Thyroid gland (tissue), 4 donors: ENCODE measurements around the gene DNAL4. TPM values are rescaled to one million over a fixed set of nuclear protein-coding genes. Genes with fewer than 3 reads are reported as not detected.

ENCODE experiments used
- DNase-seq, 2 donors: peaks; one replicate each; pipeline ENCODE4 v3.0.0-alpha.2; 2019
- H3K27ac ChIP-seq, 3 donors: fragments of 200-600 bp; sonication (generic); 1 replicate in 2 of 3; 2 replicates in 1 of 3; pipeline ENCODE4 v1.5.1; 2016 to 2019; ENCODE audit warnings: mild to moderate bottlenecking in 1 of 3, moderate library complexity in 1 of 3
- H3K27me3 ChIP-seq: fragments of 200-600 bp; sonication (generic); one replicate; pipeline ENCODE4 v1.5.1; 2019
- H3K36me3 ChIP-seq, 2 donors: fragments of 200-600 bp; sonication (generic); one replicate each; pipeline ENCODE4 v1.5.1; 2016 to 2019
- H3K4me1 ChIP-seq, 2 donors: fragments of 200-600 bp; sonication (generic); one replicate each; pipeline ENCODE4 v1.5.1; 2017 to 2019
- H3K4me3 ChIP-seq, 3 donors: fragments of 200-600 bp; sonication (generic); replicated peaks in 1 of 3; 1 replicate in 2 of 3; 2 replicates in 1 of 3; pipeline ENCODE4 v1.5.1; 2016; ENCODE audit warnings: mild to moderate bottlenecking in 1 of 3
- H3K9me3 ChIP-seq: fragments of 200-600 bp; sonication (generic); one replicate; pipeline ENCODE4 v1.5.1; 2017
- CTCF ChIP-seq, 6 experiments: fragments of 200-600 bp in 3 of 6; fragments of 450-650 bp in 3 of 6; sonication (generic) in 3 of 6; IDR thresholded peaks; one replicate each; pipeline ENCODE4 v1.5.1; 2016 to 2019; ENCODE audit warnings: antibody characterized with exemption in 6 of 6, mild to moderate bottlenecking in 2 of 6, inconsistent platforms in 1 of 6, moderate library complexity in 1 of 6
- POLR2A ChIP-seq, 2 donors: fragments of 450-650 bp; IDR thresholded peaks; one replicate each; pipeline ENCODE4 v1.6.1; 2017; ENCODE audit warnings: antibody characterized with exemption in 2 of 2, mild to moderate bottlenecking in 2 of 2, moderate library complexity in 1 of 2
- WGBS, 2 donors: methylation state at CpG; one replicate each; pipeline ENCODE4 v1.1.5; 2017; 5-methylcytosine and 5-hydroxymethylcytosine counted together
- intact Hi-C: fragments of 100-400 bp; cut with DNase I; formaldehyde crosslinking; loops from one replicate; pipeline ENCODE4 v1.15.1; 2023
- total RNA-seq, 4 donors: library from RNA; depleted of rRNA; stranded (reverse); fragments of >200 nt; gene quantifications; one replicate each; pipeline ENCODE4 v1.2.3, GENCODE V29; 2016

DNAL4 gene
- total RNA-seq, 4 donors from 2014 or later = 30.9 to 50.0 (median 37.9) TPM

DNA sequence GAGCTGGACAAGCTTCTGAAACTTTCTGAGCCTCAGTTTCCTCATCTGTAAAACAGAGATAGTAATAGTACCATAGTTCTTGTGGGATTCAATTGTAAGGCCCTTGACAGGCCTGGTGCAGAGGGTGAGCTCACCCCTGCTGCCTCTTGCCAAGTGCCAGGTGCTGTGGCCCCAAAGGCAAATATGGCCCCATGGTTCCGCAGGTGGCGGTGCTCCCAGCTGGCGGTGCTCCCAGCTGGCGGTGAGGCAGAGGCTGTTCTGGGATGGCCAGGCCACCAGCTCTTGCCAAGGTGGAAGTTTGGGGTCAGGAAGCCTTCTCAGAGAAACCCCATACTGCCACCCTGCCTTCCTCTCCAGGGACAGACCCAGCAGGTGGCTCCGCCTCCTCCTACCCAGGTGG, 41.0 kb upstream of the DNAL4 start:
- intact Hi-C loops = no loop called here
- H3K27me3 ChIP-seq = no peaks in the 10 kb centered on the region
- DNase-seq = no peak
- TF ChIP-seq POLR2A (IDR thresholded peaks at IDR 0.05) (no peak), CTCF (IDR thresholded peaks at IDR 0.05) (no peak)
- H3K9me3 ChIP-seq = no peaks in the 10 kb centered on the region
- H3K4me3 ChIP-seq = no peak overlapping the region
- H3K4me1 ChIP-seq = no peaks in the 10 kb centered on the region
- 98 to 100% methylated on average over 1 to 5 of the region's 5 CpGs for WGBS, 2 donors
- H3K27ac ChIP-seq = no peak overlapping the region
- no peaks in the 10 kb centered on the region for H3K36me3 ChIP-seq

GRCh38 chr22:38834215-38834953, 40.4 kb upstream of the DNAL4 start:
- H3K27me3 ChIP-seq = no peaks in the 10 kb centered on the region
- 87 to 90% methylated on average over 13 of the region's 13 CpGs for WGBS, 2 donors
- intact Hi-C loops = no loop called here
- H3K36me3 ChIP-seq = no peaks in the 10 kb centered on the region
- no peak overlapping the region for H3K4me3 ChIP-seq
- DNase-seq = no peak
- no peaks in the 10 kb centered on the region for H3K9me3 ChIP-seq
- H3K27ac ChIP-seq = no peak overlapping the region
- no peaks in the 10 kb centered on the region for H3K4me1 ChIP-seq
- TF ChIP-seq CTCF (IDR thresholded peaks at IDR 0.05) (no peak), POLR2A (IDR thresholded peaks at IDR 0.05) (no peak)

- Histone ChIP-seq H3K36me3 (no peaks in the 10 kb centered on the region), H3K4me1 (no peaks in the 10 kb centered on the region), H3K27me3 (no peaks in the 10 kb centered on the region), H3K9me3 (no peaks in the 10 kb centered on the region), H3K27ac (no peak overlapping the region), H3K4me3 (no peak overlapping the region)
- TF ChIP-seq CTCF (IDR thresholded peaks at IDR 0.05) (no peak), POLR2A (IDR thresholded peaks at IDR 0.05) (no peak)
- intact Hi-C loops = no loop called here
- no peak for DNase-seq
- WGBS, 2 donors = 72% methylated on average over 3 of the region's 3 CpGs; no CpG with 5 or more reads in 1 of the 2 donors
Observed at GRCh38 chr22:38833061-38833460, 39.1 kb upstream of the DNAL4 start.

DNA sequence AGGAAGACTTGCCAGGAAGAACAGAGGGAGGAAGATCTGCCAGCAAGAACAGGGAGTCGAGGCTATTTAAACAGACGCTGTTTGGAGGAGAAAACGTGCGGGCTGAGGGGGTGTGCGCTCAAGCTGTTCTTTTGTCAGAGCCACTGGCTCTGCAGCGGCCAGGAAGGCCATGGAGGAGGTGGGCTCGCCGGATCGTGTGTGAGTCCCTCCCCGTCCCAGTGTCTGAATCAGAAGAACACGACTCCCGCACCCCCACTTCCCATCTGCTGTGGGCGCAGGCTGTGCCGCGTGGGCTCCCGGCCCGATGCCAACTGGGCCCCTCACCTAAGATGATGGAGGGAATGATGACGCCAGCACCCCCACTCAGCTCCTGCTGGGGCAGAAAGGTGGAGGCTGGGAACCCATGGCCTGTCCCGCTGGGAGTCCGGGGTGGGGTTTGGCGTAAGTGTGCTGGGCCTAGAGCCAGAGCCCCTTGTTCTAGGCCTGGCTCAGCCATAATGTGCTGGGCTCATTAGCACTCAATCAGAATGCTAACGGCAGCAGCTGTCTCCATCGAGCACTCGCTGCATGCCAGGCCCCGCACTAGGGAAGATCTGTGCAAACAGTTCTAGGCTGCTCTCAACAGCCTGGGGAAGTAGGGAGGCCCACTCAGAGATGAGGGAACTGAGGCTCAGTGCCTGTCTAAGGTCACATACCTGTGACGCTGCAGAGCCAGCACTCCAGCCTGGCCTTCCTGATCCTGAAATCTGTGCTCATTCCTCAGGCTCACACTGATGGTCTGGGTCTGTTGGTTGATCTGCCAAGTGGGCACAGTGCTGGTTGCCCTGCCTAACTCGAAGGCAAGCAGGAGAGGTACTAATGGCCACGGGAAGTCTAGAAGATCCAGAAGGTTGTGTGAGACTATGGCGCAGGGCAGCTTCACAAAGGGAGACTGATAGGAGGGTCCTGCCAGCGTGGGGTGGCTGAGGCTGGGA, 38.3 kb upstream of the DNAL4 start:
- H3K9me3 ChIP-seq = no peaks in the 10 kb centered on the region
- 75 to 77% methylated on average over 14 to 27 of the region's 30 CpGs for WGBS, 2 donors
- DNase-seq = no peak
- intact Hi-C loops = no loop called here
- H3K4me1 ChIP-seq = no peaks in the 10 kb centered on the region
- no peaks in the 10 kb centered on the region for H3K36me3 ChIP-seq
- H3K27ac ChIP-seq = no peak overlapping the region
- no peaks in the 10 kb centered on the region for H3K27me3 ChIP-seq
- H3K4me3 ChIP-seq = no peak overlapping the region
- TF ChIP-seq CTCF (IDR thresholded peaks at IDR 0.05) (no peak), POLR2A (IDR thresholded peaks at IDR 0.05) (no peak)
